ENCODE measurements around the gene ARHGEF18.
"Not testable (repeated sequence)": the region's sequence is repeated elsewhere in the genome, so short reads cannot be mapped to it uniquely, and the experiment has no call there.

Gene ARHGEF18

GRCh38 chr19:7356899-7357627, 8.3 kb downstream of the ARHGEF18 start:
- no peak for TF ChIP-seq CTCF (conservative IDR thresholded peaks at IDR 0.05; ENCODE audit: low read depth)
- ChIA-PET CTCF (interaction anchor here (0.6 to 2.9 kb wide), 3 partner anchors 9 to 26 kb away, joined by 4 to 8 read pairs (median 8); no protein-coding TSS in a partner anchor), POLR2A (ENCODE audit: low non-redundant PET) (no interaction called here)
- no peak overlapping the region for H3K27ac ChIP-seq
- DNase-seq (ENCODE audit: low spot score), result no peak

GRCh38 chr19:7358102-7358597, 9.4 kb downstream of the ARHGEF18 start:
- POLR2A ChIA-PET (ENCODE audit: low non-redundant PET), result no interaction called here
- H3K27ac ChIP-seq, result no peak overlapping the region
- TF ChIP-seq CTCF (conservative IDR thresholded peaks at IDR 0.05; ENCODE audit: low read depth), result no peak
- no peak for DNase-seq (ENCODE audit: low spot score)
- CTCF ChIA-PET, result interaction anchor here (0.6 to 1.2 kb wide), 2 partner anchors 17 to 46 kb away, joined by 4 to 5 read pairs; no protein-coding TSS in a partner anchor

- no peak overlapping the region for H3K27ac ChIP-seq
- ChIA-PET POLR2A (ENCODE audit: low non-redundant PET) (no interaction called here), CTCF (interaction anchor here (0.6 kb wide), 1 partner anchor 19 kb away, joined by 4 read pairs; no protein-coding TSS in a partner anchor)
- no peak for DNase-seq (ENCODE audit: low spot score)
- TF ChIP-seq CTCF (conservative IDR thresholded peaks at IDR 0.05; ENCODE audit: low read depth), result no peak
These were observed 11.8 kb downstream of the ARHGEF18 start for GRCh38 chr19:7360393-7360984.

GRCh38 chr19:7363225-7363624, 14.5 kb downstream of the ARHGEF18 start:
- POLR2A ChIA-PET (ENCODE audit: low non-redundant PET), result no interaction called here
- CTCF ChIA-PET, result no interaction called here
- DNase-seq (ENCODE audit: low spot score), result no peak
- no peak overlapping the region for H3K27ac ChIP-seq
- no peak for TF ChIP-seq CTCF (conservative IDR thresholded peaks at IDR 0.05; ENCODE audit: low read depth)

- peak; percentile 23; the same call in 1 of the 2 replicates for TF ChIP-seq CTCF (conservative IDR thresholded peaks at IDR 0.05; ENCODE audit: low read depth)
- ChIA-PET CTCF (interaction anchor here (0.6 to 1.0 kb wide), 5 partner anchors 10 to 31 kb away, joined by 3 to 8 read pairs (median 4); no protein-coding TSS in a partner anchor), POLR2A (ENCODE audit: low non-redundant PET) (interaction anchor here (0.6 kb wide), 1 partner anchor 906 kb away, joined by 7 read pairs; no protein-coding TSS in a partner anchor)
- DNase-seq (ENCODE audit: low spot score), result peak; percentile 45
- no peak overlapping the region for H3K27ac ChIP-seq
These were observed 18.1 kb downstream of the ARHGEF18 start for GRCh38 chr19:7366701-7367420.

GRCh38 chr19:7368456-7368855, 19.7 kb downstream of the ARHGEF18 start:
- peak overlapping the region; percentile 51 for H3K27ac ChIP-seq
- ChIA-PET CTCF (interaction anchor here (0.6 to 0.7 kb wide), 2 partner anchors 14 to 235 kb away, joined by 3 to 4 read pairs; no protein-coding TSS in a partner anchor), POLR2A (ENCODE audit: low non-redundant PET) (no interaction called here)
- no peak for DNase-seq (ENCODE audit: low spot score)
- TF ChIP-seq CTCF (conservative IDR thresholded peaks at IDR 0.05; ENCODE audit: low read depth), result no peak

GRCh38 chr19:7368866-7369265, 20.1 kb downstream of the ARHGEF18 start:
- peak overlapping the region; percentile 51 for H3K27ac ChIP-seq
- POLR2A ChIA-PET (ENCODE audit: low non-redundant PET); DNase-seq (ENCODE audit: low spot score): not testable (repeated sequence)
- CTCF ChIA-PET, result interaction anchor here (0.6 to 0.7 kb wide), 3 partner anchors 15 to 265 kb away, joined by 3 to 4 read pairs (median 4); no protein-coding TSS in a partner anchor

Measured in RWPE1 (cell line).